HG03135 (cell line): ENCODE results near the gene RUFY1.
"Not testable (repeated sequence)": the region's sequence is repeated elsewhere in the genome, so short reads cannot be mapped to it uniquely, and the experiment has no call there.

ENCODE experiments used
- ATAC-seq: cut with Tn5 transposase; IDR thresholded peaks from one replicate; pipeline ENCODE4 v1.9.1; 2021; ENCODE audit warnings: mild to moderate bottlenecking, moderate library complexity; ENCODE audit not compliant: unreplicated experiment

RUFY1 gene

DNA sequence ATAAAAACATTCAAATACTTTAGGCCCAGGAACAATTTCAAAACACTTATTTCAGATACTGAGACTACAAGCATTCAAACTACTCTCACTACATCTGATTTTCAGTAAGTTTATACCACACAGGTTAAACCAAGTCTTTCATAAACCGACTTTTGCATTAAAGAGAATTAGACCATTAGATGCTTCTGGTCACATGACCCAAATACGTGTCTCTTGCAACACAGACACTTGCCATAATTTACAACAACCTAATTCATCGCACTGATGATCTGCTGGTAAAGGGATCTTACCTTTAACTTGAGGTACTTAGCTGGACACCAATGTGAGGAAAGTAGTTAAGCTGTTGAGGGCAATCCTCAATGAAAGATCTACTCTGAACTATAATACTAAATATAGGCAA is 69.9 kb downstream of the RUFY1 start:
- ATAC-seq, result no peak

DNA sequence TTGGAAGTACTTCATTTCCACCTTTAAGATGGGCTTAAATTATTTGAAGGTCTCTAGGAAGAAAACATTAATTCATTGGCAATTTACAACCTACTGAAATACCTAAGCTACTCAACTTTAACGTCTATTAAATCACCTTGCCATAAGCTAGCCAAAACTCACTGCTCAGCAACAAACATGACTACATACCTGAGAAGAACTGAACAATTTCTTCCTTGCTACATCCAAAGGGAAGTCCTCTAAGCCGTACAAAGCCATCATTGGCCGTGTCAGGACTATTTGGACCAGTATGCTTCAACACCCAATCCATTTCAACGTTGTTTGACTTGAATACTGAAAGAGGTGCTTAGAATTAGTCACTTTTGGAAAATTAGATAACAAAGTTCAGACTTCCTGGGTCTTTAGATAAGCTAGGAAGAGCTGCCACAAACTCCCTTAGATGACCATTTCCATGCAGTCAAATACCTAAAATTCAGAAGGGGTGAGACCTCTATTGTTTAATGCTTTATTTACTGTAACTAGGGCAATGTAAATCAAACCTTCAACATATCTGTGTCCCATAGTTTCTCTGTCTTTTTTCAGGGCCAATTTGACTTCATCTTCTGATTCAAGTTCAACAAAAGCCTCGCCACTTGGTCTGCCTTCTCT is 70.5 kb downstream of the RUFY1 start:
- ATAC-seq, result no peak

DNA sequence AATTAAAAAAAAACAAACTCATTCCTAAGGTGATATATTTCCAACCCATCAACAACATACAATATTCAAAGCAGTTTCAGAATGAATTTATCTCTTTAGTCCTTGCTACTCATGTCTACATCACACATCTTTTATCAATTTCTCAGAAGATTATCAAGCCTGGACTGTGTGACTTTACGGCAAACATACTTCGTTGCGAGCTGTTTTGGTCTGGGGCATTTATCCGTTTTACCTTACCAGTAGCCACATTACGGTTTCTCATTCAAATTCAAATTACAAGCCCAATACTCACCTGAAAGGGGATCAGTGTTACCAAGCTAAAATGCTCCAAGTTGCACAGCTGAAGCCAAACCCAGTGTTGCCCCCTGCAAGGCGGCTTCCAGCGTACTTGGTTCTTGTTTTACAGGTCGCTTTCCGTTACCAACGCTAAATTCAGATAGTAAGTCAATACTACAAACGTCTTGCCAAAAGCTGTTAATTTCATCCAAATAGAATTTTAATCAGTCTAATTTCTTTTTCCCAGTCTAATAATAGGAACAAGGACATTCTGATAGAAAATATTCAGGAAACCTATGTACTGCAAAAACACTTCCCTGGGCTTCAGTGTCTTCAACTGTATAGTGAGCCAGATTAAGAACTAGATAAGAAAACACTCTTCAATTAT is 71.3 kb downstream of the RUFY1 start:
- ATAC-seq, result no peak

DNA sequence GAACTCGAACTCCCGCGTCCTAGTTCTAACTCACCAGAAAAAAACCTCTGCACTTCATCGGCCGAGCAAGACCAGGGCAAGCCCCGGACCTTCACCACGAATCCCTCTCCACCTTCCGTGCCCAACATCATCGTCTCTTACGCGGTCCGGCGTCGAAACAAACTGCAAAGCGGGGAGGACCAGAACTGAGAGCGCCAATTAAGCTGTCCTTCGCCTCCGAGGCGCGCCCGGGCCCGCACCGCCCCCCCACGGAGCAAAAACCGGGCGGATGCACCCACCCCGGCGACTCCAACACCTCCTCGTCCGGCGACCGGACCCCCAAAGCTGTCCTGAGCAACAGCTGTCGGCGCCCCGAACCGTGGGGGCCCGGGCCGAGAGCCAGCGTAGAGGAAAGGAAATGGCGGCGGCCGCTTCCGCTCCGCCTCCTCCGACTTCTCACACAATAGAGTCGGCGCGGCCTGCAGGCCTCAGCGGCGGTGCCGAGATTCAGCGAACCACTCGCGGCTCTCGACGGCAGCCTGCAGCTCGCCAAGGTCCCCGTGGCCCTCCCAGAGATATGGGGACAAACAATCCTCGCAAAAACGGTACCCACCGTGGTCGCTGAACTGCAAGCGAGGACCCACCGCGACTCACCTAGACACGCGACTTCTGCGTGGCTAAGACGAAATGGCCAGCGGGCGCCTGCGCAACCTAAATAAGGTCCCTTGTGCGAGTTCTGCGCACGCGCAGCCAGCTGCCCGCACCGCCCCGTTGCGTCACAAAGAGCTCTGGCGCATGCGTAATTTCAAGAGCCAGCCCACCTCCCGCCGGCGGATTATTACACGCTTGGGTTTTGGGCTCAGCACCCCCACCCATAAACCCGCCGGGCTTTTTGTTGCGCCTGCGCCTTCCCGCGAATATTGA is 72.9 kb downstream of the RUFY1 start, which contains the start of gene HNRNPH1:
Gene HNRNPH1 (minus strand): TSS at position 669 of the 903 bp plus-strand sequence. CDS start 538 bp downstream, at position 131.
- peak; percentile 76 for ATAC-seq

DNA sequence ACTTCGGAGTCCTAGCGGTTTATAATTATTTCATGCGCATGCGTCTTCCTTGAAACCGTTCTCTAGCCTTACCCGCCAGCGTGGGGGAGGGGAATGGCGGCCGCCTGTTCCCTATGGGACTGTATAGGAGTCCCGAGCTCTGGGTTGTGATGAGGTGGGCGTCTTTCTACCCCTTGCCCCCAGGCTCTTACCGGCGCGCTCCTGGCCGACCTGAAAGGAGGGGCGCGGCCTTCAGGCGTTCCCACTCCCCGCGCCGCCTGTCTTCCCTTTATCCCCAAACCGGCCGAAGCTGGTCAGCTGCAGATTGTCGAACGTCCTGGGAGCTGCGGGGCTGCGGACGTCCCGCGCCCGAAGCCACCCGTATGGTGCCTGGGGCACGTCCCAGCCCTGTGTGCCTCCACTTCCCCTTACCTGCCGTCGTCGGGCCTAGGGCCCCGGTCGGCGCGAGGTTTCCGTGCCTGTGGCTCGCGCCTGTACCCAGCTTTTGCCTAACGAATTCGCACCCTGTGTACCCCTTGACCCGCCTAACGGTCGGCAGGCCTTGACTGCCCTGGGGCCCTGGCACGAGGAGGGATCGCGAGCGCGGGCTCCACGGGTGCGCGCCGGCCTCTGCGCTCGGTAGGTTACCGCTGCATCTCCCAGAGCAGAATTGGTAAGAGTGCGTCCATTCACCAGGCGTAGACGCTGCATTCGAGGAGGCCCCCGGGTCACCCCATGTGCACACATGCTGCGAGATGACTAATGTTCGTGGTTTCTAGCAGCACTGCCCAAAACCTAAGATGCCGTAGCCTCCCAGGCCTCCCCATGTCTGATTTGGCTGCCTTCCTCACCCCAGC is 73.8 kb downstream of the RUFY1 start:
- ATAC-seq, result peak; percentile 0

DNA sequence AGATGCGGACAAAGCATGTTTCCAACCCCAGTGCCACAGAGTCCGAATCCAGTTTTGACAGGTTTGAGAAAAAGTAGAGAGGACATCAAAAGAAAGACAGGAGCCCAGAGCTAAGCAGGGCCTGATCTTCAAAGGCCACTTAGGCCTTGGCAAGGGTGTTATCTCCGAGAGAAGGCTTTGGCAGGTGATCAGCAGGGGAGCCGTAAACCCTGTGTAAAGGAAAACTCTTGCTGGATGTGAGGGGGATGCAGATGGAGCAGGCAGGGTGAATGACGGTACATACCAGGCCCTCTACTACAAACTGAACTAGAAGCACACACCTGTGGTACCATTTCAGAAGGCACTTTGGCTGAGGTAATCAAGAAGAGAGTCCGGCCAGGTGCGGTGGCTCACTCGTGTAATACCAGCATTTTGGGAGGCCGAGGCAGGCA is 74.5 kb downstream of the RUFY1 start:
- ATAC-seq, result no peak

DNA sequence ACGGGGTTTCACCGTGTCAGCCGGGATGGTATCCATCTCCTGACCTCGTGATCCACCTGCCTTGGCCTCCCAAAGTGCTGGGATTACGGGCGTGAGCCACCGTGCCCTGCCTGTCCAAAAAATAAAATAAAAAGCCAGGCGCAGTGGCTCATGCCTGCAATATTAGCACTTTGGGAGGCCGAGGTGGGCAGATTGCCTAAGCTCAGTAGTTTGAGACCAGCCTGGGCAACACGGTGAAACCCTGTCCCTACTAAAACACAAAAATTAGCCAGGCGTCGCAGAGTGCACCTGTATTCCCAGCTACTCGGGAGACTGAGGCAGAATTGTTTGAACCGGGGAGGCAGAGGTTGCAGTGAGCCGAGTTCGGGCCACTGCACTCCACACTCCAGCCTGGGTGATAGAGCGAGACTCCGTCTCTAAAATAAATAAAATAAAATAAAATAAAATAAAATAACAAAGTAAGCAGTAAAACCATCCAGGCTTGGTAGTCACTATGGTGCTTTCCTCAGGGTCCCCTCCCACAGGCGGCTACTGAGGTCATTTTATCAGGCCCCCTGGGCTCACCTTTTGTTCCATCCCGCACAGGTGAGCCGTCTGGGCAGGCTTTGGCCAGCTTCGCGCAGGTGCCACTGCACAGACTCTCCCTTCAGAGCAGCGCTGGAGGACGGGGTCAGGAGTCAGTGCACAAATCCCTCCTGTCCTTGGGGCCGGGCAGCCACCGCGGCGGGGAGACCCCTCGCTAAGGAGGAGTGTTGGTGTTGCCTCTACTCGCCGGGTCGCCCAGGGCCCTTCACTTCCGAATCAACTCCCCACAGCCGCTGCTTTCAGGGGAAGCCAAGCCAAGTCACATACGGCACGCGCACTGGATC is 83.4 kb downstream of the RUFY1 start:
- ATAC-seq, result peak; percentile 61

DNA sequence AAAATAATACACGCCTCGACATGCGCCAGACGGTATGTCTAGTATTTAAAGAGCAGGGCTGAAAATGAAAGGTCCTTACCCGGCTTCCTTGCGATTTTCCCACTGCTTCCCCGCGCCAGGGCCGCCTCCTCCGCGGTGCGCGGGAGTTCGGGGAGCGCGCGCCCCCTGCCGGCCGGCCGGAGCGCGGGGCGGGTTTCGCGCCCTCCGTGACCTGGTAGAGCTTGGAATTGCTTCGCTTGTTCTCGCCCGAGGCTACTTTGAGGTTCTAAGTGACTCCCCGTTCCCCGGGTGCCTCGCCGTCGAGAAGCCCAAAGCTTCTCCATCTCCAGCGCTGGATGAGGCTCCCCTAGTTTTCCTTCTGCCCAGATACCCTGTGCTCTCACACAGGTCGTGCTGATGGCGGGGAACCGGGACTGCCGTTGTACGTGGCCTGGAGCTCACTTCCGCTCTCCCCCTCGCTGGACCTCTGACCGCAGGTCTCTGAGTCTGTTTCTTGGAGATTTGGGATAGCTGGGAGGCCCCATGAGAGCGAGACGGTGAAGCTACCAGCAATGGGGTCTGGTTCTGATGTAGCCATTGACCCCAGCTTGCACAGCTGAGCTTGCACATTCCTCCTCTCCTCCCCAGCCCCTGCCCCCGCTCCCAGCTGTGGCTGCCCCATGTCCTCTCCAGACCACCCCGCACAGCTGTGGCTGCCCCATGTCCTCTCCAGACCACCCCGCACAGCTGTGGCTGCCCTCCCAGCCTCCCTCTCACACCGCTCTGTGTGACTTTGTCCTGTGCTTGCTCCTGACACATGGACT is 84.2 kb downstream of the RUFY1 start:
- peak; percentile 90 for ATAC-seq

DNA sequence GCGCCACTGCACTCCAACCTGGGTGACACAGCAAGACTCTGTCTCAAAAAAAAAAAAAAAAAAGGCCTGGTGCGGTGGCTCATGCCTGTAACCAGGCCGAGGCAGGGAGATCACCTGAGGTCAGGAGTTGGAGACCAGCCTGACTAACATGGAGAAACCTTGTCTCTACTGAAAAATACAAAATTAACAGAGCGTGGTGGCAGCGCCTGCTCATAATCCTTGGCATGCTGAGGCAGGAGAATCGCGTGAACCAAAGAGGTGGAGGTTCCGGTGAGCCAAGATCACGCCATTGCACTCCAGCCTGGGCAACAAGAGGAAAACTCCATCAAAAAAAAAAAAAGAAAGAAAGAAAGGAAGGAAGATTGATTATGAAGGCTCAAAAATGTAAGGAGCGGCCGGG is 88.9 kb downstream of the RUFY1 start:
- not testable (repeated sequence) for ATAC-seq

DNA sequence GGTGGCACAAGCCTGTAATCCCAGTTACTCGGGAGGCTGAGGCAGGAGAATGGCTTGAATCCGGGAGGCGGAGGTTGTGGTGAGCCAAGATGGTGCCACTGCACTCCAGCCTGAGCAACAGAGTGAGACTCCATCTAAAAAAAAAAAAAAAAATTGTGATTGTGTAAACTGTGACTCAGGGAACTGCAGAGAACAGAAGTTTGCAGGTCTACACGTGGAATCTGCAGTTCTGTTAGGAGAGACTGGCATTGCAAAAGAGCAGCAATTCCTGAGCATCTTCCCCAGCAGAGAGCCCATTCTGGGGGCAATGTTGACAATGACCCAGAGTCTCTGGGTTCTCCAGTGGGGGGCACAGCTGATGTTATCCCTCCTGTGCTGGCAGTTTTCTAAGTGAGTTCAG is 91.4 kb downstream of the RUFY1 start:
- ATAC-seq, result not testable (repeated sequence)

DNA sequence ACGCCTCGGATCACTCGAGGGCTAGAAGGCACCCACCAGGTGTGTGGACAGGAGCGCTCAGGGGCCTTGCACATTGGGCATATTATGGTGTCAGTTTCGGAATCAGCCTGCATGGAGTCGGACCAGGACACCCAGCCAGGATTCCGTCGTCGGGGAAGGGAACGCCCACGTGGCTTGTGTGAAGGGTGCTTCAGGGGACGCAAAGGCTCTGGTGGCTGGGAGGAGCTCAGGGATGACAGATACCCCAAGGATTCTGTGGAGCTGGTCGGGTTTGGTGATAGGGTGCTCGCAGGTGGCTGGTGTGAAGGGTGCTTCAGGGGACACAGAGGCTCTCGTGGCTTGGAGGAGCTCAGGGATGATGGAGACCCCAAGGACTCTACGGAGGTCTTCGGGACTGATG is 92.3 kb downstream of the RUFY1 start:
- not testable (repeated sequence) for ATAC-seq

DNA sequence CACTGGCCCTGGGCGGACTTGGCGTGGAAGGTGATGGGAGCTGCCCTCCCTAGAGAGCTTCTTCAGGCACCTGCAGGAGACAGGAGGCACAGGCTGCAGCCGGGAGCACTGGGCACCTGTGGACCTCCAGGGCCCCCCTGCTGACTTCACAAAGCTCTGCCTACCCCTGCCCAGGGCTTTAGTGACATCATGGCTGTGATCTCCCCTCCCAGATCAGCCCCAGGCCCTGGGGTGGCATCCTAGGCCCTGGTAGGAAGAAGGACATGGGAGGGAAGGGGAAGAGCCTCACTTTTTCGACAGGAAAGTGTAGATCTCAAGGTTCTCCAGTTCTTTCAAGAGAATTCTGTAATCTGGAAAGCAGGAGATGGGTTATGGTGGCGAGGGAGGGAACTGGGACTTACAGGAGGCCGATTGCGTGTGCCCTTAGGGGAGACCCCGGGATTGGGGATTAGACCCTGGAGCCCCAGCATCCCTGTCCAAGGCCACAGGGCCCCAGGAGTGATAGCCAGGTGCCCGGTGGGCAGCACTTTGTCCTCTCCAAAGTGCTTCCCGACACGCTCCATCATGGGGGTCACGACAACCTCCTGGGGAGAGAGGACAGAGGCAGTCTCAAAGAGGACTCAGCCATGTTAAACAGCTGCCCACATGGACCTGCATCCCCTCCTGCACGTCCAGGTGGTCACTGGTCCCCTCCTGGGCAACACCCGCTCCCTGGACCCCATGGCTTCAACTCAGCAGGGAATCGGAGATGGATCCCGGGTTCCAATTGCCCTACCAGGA is 93.0 kb downstream of the RUFY1 start:
- not testable (repeated sequence) for ATAC-seq

DNA sequence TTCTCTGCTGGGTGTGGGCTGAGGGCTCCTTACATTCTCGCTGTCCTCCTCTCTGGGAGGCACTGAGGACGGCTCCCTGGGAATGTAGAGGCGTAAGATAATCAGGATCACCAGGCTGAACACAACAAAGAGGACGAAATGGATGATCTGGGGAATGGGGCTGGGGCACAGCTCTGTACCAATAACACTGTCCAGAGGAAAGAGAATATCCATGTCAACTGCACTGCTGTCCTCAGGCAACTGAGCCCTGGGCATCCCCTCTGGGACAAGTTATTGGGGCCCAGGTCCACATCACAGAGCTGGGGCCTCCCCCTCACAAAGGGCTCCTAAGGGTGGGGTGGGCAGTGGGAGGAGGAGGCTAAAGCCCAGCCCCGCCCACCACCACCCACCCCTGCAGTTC is 94.4 kb downstream of the RUFY1 start:
- ATAC-seq, result not testable (repeated sequence)

DNA sequence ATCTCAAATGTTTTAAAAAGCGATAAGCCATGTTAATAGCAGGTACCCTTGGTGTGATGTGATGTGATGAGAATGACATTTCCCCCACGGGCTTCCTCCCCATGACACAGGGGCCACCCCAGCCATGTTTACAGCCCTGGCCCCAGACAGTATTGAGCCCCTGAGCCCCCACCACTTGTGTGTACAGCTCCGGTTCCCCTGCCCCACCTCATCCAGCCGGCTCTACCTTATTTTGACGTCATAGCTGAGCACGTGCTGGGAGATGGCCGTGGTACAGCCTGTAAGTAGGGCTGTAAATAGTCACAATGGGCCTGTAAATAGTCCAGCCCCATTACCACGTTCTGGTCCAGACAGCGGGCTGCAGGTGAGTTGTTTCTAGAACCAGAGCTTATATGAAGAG is 98.1 kb downstream of the RUFY1 start:
- no peak for ATAC-seq

DNA sequence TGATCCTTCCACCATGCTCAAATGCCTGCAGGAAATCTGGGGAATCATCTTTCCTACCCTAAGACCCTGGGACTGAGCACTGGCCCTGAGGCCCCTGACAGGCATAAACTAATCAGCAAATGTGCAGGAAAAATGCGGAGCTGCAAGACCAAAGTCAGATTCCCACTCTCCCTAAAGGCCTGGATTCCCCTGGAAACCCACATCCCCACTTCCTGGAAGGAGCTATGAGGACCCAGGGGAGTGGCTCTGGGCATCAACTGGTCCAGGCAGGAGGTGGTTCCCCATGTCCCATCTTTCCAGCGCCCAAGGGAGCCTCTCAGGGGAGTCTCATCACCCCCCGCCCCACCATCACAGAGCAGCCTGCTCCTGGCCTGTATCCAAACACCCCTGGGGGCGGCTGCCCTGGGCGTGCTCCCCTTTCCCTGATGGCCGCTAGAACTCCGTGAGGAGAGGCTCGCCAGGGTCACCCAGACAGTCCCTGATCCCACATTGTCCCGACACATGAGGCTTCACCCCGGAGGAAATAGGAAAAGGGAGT is 98.9 kb downstream of the RUFY1 start:
- not testable (repeated sequence) for ATAC-seq

DNA sequence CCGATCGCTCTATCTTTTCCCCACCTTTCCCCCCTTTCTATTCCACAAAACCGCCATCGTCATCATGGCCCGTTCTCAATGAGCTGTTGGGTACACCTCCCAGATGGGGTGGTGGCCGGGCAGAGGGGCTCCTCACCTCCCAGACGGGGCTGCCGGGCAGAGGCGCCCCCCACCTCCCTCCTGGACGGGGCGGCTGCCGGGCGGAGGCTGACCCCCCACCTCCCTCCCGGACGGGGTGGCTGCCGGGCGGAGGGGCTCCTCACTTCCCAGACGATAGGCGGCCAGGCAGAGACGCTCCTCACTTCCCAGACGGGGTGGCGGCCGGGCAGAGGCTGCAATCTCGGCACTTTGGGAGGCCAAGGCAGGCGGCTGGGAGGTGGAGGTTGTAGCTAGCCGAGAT is 99.9 kb downstream of the RUFY1 start:
- not testable (repeated sequence) for ATAC-seq

DNA sequence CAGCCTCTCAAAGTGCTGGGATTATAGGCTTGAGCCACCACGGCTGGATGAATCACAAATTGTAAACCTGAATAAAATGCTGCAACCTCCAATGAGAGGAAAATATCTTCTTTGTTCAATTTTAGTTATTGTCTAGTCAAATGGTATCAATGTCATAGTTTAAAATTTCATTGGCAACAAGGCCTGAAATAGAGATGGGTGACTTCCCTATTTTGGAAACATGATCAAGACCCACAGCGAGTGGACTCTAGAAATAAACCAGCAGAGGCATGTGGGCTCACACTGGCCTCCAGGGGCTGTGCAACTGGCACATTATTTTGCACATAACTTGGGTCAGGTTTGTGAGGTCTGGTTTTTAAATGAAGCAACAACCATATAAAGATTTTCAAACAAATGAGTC is 102.8 kb downstream of the RUFY1 start:
- ATAC-seq, result not testable (repeated sequence)
